Activated effector memory CD4-positive, alpha-beta T cell treated with anti-CD3 and anti-CD28 coated beads, Interleukin-2, amount 50 U/mL, for 16 hours (primary cell): ENCODE results near the gene SYNE1.
"Not testable (repeated sequence)": the region's sequence is repeated elsewhere in the genome, so short reads cannot be mapped to it uniquely, and the experiment has no call there.

ENCODE experiments used
- DNase-seq: peaks from one replicate; pipeline ENCODE4 v3.0.0-alpha.2; 2020

Gene SYNE1

DNA sequence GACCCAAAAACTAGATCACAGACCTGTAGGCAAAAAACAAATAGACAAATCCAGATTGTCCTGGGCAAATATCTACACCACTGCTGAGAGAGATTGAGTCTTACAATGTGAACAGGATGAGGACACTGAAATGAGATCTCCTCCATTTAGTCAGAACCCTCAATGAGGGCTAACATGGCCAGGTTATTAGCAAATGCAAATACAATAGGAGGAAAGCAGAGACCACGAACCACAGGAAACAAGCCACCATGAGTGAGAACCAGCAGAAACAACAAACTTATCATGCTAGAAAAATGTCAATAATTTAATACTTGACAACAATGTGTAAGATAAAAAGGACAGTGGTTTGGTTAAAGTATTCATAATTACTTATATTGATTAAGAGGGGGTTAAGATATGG is 162.8 kb downstream of the SYNE1 start:
- no peak for DNase-seq

DNA sequence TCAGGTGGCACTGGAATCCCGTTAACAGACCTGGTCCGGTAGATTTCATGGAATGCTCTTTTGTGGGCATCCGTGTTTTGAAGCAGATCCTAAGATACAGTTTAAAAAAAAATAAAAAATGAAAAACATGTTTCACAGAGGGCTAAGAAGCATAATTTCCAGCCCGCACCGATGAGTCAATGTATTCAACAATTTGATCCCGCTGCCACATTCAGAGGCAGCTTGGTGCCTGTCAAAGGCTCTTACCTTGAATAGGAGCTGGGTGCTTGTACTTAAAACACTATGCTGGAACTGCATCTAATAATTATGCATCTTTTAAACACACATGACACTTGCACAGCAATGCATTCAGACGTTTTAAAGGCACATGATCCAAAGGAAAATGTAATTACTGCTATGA is 164.8 kb downstream of the SYNE1 start:
- no peak for DNase-seq

DNA sequence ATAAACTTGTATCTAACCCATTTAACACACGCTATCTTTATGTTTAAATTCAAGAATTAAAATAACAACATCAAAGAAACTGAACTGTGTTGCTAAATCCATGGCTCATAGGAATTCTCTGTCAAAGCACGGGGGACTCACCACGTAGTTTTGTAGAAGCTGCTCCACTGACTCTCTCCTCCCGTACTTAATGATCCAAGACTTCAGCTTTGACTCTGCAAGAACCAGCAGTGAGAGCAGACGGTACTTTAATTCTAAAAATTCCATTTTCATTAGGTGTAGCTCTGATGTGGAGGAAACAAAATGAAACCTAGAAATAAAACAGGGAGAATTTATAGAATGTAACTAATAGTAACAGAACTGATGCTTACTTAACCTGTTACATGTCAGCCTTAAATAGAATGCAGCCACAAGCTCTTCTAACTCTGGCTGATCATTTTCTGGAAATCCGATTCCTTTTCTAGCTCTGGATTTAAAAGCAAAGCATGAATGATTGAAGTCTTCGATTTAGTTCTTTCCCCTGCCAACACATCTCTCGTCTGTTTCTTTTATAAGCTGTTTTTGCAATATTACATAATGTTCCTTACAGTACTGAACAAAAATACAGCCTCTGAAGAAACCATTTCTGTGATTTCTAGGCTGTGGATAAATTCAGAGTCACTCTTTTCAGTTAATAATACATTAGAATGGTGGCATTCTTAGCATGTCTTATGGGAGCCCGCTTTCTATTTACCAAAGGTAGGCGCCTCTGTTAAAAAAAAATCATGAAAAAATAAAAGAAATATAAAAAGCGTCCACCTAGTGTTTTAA is 165.5 kb downstream of the SYNE1 start:
- DNase-seq = no peak

- DNase-seq = no peak
Measured at GRCh38 chr6:152463164-152463563, 174.0 kb downstream of the SYNE1 start.

DNA sequence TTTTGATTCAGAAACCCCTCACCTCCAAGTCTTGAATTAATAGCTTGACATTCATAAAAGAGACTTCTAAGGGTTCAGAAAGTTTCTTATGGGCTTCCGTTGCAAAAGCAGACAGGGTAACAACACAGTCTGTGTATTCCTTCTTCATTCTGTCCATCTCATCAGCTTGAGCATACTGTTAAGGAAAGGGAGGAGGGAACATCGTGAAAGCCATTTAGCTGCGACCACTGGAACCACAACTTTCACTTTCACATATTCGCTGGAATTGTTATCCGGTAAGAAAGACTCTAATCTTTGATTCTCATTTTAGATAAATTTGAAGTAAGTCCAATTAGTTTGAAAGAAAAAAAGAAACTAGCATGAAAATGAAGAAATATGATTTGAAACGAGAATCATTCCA is 174.4 kb downstream of the SYNE1 start:
- DNase-seq = no peak

DNA sequence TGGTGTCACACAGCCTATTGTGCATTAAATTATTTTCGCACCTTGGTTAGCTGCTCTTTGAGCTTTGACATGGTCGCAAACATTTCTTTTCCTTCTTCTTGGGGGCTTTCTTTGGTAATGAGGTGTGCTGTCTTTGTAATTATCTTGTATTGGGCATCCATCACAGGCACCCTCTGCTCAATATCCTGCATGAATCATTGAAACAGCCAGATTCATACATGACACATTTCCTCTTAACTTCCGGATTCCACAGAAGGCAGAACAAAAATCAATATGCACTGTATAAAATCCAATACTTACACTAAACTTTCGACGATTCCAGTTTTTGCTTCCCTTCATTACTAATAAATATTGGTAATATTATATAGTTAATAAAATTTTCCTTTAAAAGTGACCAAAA is 175.6 kb downstream of the SYNE1 start:
- DNase-seq = no peak

DNA sequence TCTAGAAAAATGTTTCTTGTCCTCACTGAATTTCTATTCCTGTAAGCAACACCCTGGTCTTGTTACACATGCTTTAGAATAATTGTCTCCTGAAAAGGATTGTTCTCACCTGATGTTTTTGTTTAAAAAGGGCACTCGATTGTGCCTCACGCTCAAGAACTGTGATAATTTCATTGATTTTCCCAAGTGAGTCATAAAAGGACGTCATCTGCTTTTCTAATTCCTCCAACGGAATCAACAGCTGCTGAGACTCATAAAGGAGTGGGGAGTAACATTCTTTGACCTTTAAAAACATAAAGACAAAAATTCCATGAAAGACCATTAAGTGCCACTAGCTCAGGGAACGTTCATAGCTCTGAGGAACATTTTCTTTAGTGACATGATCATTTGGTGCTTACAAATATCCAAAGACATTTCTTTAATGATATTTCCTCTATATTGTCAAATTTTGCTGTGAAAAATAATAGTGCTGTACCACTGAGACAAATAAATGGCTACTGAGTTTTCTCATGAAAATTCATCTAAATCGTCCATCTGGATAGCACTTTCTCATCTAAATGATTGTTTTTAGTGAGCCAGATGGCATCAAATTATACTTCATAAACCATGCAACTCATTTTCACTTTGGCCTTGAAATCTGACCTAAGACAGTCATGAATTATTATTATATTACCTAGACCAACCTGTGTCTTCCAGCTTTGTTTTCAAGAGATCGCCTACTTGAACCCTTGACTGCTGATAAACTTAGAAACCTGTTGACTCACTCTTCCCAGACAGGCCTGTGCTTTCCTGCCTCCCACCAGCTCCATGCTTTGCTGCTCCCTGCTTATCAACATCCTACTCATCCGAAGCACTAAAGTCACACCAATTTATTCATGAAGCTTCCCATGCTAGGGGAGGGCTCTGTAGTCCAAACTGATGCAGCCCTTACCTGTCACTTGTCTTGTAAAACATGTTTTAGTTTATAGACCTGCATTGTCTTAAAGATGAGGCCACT is 178.2 kb downstream of the SYNE1 start:
- DNase-seq = no peak

DNA sequence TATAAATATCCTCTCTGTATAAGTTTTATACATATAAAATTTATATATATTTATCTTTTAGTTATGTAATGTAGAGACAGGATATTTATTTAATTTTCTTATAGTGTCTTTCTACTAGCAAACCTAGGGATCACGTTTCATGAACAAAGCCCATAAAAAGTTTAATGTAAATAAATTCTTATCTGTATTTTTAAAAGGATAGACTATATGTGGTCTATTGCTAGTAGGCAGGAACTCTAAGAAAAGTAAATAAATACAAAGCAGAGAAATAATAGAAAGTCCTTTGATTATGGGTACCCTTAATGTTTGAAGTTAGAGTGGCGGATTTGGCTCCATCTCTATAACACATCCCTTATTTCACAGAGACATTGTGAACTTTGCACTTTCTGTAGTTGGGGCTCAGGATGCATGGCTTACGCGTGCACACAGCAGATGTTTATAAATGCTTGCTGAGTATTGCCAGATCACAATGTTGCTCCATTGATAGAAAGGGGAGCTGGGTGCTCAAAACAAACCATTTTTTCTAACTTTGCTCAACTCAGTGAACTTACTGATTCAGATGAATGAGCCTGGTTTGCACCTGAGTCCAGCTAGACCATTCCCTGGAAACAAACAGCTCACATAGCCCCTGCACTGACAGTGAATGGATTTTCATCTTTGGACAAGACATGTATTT is 179.1 kb downstream of the SYNE1 start:
- no peak for DNase-seq

- no peak for DNase-seq
Measured at GRCh38 chr6:152454003-152454402, 183.2 kb downstream of the SYNE1 start.

DNA sequence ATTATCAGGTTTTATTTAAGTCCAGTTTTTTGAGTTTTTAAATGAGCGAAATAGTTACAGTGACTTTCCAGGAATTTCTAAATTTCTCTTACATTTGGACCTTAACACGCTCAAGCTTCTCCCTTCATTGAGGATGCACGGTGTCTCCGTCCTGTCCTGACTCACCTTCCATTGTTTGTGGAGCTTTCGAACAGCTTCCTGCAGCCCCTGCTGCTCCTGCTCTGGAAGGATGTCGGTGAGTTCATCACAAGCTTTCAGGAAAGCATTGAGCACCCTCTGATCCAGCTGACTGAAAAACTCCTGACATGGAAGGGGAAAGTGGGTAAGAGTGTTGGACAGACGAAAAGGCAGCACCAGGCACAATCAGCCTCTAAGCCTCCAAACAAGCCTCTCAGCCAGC is 183.7 kb downstream of the SYNE1 start:
- DNase-seq = no peak

- no peak for DNase-seq
Measured at GRCh38 chr6:152452639-152453038, 184.5 kb downstream of the SYNE1 start.

- no peak for DNase-seq
Measured at GRCh38 chr6:152450519-152450918, 186.6 kb downstream of the SYNE1 start.

GRCh38 chr6:152441902-152442301 is 195.3 kb downstream of the SYNE1 start:
- no peak for DNase-seq

- DNase-seq = no peak
Measured at GRCh38 chr6:152435816-152436215, 201.3 kb downstream of the SYNE1 start.

- no peak for DNase-seq
Measured at GRCh38 chr6:152432758-152433157, 204.4 kb downstream of the SYNE1 start.

DNA sequence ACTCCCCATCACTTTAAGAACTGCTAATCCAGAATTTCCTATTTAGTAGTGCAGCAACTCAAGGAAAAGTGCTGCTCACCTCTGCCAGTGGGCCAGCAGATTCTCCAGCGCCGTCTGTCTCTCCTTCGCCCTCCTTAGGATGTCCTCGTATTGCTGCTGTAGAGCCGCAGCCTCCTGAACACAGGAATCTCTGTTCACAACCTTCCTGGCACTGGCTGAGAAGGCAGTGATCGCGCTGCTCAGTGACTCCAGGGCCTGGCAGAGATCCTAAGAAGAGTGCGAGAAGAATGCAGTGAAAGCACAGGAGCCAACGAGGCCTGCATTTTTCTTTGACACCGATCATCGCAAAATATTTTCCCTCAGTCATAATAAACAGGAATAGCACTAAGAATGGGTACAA is 209.0 kb downstream of the SYNE1 start:
- DNase-seq = no peak

DNA sequence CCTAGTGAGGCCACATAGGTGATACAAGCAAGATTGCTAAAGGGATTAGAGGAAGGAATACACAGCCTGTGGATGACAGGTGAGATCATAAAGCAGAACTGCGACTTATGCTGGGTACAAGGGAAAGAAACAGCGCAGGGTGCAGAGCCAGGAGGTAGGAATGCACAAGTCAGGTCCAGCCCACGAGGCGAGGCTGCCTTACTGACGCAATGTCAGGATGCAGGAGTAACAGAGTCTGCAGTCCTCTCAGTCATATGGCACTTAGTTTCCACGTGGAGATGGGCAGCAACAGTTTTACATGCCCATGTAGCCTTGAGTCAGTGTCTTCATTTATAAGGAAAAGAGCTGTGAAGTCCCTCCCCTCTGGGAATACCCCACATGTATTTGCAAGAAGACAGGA is 210.9 kb downstream of the SYNE1 start:
- DNase-seq = no peak

DNA sequence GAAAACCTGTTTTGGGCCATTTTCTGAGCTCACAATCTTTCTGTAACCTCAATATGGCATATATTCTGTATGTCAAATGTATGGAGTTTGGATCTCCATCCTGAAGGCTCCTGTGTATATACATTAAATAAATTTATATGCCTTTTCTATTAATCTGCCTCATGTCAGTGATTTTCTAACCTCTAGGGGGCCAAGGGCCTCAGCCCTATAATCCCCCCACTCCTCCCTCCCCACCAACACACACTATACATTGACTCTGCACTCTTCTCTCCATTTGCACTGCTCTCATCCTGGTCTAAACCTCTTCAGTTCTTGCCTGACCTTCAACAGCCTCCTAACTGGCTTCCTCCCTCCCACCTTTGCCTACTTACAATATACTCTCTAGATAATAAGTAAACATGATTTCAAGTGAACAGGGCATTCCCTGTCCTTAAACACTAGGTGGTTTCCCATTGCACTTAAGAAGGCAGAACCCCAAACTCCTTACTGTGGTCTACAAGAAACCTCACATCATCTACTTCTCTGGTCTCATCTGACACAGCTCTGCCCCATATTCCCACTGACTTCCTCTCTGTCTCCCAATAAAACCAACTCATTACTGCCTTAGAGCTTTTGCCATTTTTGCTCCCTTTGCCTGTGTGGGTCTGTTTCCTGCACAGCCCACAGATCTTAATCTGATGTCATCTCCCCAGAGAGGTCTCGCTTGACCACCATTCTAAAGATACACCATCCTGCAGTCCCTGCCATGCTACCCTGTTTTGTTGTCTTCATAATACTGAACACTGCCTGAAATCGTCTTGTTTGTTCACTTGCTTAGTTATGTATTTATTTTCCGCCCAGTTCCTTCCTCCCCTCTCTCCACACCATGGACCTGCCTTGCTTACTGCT is 213.7 kb downstream of the SYNE1 start:
- DNase-seq = no peak

DNA sequence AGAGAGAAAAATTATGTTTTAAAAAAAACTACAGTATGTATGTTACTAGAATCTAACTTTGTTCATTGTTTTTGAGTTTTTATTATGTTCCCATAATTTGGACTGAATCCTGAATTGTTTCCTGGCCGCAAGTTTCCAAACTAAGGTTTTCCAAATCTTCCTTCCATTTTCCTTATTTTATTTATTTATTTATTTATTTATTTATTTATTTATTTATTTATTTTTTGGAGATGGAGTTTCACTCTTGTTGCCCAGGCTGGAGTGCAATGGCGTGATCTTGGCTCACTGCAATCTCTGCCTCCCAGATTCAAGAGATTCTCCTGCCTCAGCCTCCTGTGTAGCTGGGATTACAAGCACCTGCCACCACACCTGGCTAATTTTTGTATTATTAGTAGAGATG is 215.7 kb downstream of the SYNE1 start:
- not testable (repeated sequence) for DNase-seq

DNA sequence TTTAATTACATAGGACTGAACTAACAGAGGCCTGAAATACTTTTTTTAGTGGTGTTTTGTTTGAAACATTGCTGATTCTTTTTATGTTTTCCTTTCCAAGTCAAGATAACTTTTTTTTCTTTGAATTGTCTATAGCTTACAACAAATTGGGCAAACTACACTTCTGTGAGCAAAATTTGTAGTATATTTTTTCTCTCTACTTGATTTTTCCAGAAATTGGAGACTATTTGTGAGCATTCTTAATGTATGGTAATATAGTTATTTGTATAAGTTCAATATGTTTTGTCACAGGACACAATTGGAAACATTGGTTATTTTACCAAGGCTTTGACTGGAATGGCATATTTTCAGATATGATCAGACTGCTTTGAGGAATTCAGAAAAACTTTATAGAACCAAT is 216.5 kb downstream of the SYNE1 start:
- no peak for DNase-seq

- DNase-seq = no peak
Measured at GRCh38 chr6:152418551-152418950, 218.6 kb downstream of the SYNE1 start.

GRCh38 chr6:152416652-152417051 is 220.5 kb downstream of the SYNE1 start:
- no peak for DNase-seq
